Measurements from ENCODE around the gene KCNAB2.

The KCNAB2 gene

DNA sequence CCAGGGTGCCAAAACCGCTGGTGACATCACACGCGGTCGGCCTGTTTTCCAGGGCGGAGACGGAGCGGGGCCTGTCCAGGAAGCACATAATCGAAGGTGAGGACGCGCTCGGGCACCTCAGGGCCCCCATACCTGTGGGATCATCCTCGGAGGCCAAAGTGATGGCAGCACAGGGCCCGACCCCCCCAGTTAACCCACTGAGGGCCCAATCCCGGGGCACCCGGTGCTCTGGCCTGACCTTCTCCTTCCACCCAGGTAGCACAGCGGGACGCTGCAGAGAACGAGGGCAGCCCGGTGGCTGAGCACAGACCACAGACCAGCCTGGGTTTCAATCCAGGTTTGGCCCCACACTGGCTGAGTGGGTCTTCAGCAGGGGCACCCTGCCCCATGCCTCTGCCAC is 43.3 kb downstream of the KCNAB2 start:
- Histone ChIP-seq H3K4me3 (IDR thresholded peaks at IDR 0.05; ENCODE audit: insufficient read depth, low read depth, low read length) (no peak overlapping the region), H3K79me2 (ENCODE audit: insufficient read depth, low read depth) (no peaks in the 10 kb centered on the region), H3K27ac (no peak overlapping the region), H2AFZ (ENCODE audit: low read depth) (no peak overlapping the region), H3K9ac (no peak overlapping the region), H3K4me1 (ENCODE audit: low read depth, poor library complexity, severe bottlenecking) (no peaks in the 10 kb centered on the region), H3K4me2 (no peak overlapping the region), H3K36me3 (ENCODE audit: insufficient read depth) (no peaks in the 10 kb centered on the region), H4K20me1 (ENCODE audit: insufficient read depth) (no peaks in the 10 kb centered on the region), H3K27me3 (ENCODE audit: insufficient read depth, low read depth) (no peaks in the 10 kb centered on the region)
- TF ChIP-seq, protein P1, sequence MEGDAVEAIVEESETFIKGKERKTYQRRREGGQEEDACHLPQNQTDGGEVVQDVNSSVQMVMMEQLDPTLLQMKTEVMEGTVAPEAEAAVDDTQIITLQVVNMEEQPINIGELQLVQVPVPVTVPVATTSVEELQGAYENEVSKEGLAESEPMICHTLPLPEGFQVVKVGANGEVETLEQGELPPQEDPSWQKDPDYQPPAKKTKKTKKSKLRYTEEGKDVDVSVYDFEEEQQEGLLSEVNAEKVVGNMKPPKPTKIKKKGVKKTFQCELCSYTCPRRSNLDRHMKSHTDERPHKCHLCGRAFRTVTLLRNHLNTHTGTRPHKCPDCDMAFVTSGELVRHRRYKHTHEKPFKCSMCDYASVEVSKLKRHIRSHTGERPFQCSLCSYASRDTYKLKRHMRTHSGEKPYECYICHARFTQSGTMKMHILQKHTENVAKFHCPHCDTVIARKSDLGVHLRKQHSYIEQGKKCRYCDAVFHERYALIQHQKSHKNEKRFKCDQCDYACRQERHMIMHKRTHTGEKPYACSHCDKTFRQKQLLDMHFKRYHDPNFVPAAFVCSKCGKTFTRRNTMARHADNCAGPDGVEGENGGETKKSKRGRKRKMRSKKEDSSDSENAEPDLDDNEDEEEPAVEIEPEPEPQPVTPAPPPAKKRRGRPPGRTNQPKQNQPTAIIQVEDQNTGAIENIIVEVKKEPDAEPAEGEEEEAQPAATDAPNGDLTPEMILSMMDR (conservative IDR thresholded peaks at IDR 0.05; ENCODE audit: low read depth, low read length): no peak

DNA sequence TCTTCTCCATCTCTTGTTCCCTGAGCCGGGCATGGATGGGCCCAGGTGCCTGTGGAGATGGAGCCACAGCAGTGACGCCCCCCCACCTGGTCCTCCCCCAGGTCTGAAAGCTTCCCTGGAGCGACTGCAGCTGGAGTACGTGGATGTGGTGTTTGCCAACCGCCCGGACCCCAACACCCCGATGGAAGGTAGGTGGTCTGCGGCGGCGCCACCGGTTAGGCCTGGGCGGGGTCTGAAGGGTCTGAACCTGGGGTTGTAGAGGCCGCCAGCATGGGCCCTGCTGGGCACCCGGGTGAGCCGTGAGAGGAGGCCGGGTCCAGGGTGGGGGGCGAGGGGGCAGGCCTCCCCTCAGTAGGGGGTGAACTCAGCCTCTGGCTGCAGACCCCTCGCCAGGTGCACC is 44.6 kb downstream of the KCNAB2 start:
- Histone ChIP-seq H2AFZ (ENCODE audit: low read depth) (no peak overlapping the region), H3K27me3 (ENCODE audit: insufficient read depth, low read depth) (no peaks in the 10 kb centered on the region), H3K4me3 (IDR thresholded peaks at IDR 0.05; ENCODE audit: insufficient read depth, low read depth, low read length) (no peak overlapping the region), H4K20me1 (ENCODE audit: insufficient read depth) (no peaks in the 10 kb centered on the region), H3K4me1 (ENCODE audit: low read depth, poor library complexity, severe bottlenecking) (no peaks in the 10 kb centered on the region), H3K27ac (no peak overlapping the region), H3K36me3 (ENCODE audit: insufficient read depth) (no peaks in the 10 kb centered on the region), H3K4me2 (no peak overlapping the region), H3K79me2 (ENCODE audit: insufficient read depth, low read depth) (no peaks in the 10 kb centered on the region), H3K9ac (no peak overlapping the region)
- TF ChIP-seq, protein P1 (conservative IDR thresholded peaks at IDR 0.05; ENCODE audit: low read depth, low read length): no peak

- no peak overlapping the region for H3K27ac ChIP-seq
- no peak overlapping the region for H3K4me3 ChIP-seq (IDR thresholded peaks at IDR 0.05; ENCODE audit: insufficient read depth, low read depth, low read length)
- no peaks in the 10 kb centered on the region for H3K79me2 ChIP-seq (ENCODE audit: insufficient read depth, low read depth)
- no peaks in the 10 kb centered on the region for H3K4me1 ChIP-seq (ENCODE audit: low read depth, poor library complexity, severe bottlenecking)
- no peaks in the 10 kb centered on the region for H3K36me3 ChIP-seq (ENCODE audit: insufficient read depth)
- H3K9ac ChIP-seq: no peak overlapping the region
- H3K4me2 ChIP-seq: no peak overlapping the region
- H3K27me3 ChIP-seq (ENCODE audit: insufficient read depth, low read depth): no peaks in the 10 kb centered on the region
- H4K20me1 ChIP-seq (ENCODE audit: insufficient read depth): no peaks in the 10 kb centered on the region
- H2AFZ ChIP-seq (ENCODE audit: low read depth): no peak overlapping the region
- TF ChIP-seq, protein P1 (conservative IDR thresholded peaks at IDR 0.05; ENCODE audit: low read depth, low read length): no peak
Measured at GRCh38 chr1:6090996-6091822, 45.5 kb downstream of the KCNAB2 start.

- TF ChIP-seq, protein P1 (conservative IDR thresholded peaks at IDR 0.05; ENCODE audit: low read depth, low read length): no peak
- H3K27ac ChIP-seq: no peak overlapping the region
- H3K27me3 ChIP-seq (ENCODE audit: insufficient read depth, low read depth): no peaks in the 10 kb centered on the region
- no peak overlapping the region for H3K9ac ChIP-seq
- H3K79me2 ChIP-seq (ENCODE audit: insufficient read depth, low read depth): no peaks in the 10 kb centered on the region
- no peak overlapping the region for H3K4me3 ChIP-seq (IDR thresholded peaks at IDR 0.05; ENCODE audit: insufficient read depth, low read depth, low read length)
- no peaks in the 10 kb centered on the region for H3K4me1 ChIP-seq (ENCODE audit: low read depth, poor library complexity, severe bottlenecking)
- no peaks in the 10 kb centered on the region for H3K36me3 ChIP-seq (ENCODE audit: insufficient read depth)
- no peaks in the 10 kb centered on the region for H4K20me1 ChIP-seq (ENCODE audit: insufficient read depth)
- no peak overlapping the region for H2AFZ ChIP-seq (ENCODE audit: low read depth)
- no peak overlapping the region for H3K4me2 ChIP-seq
Measured at GRCh38 chr1:6091823-6092109, 46.1 kb downstream of the KCNAB2 start.

Data from KMS-11 (cell line).